Testis (tissue), 3 donors: ENCODE measurements around the gene PDK2. TPM values are rescaled to one million over a fixed set of nuclear protein-coding genes. Genes with fewer than 3 reads are reported as not detected.

ENCODE experiments used
- DNase-seq: peaks from one replicate; pipeline ENCODE4 v3.0.0-alpha.2; 2019
- H3K27ac ChIP-seq, 2 donors: fragments of 200-600 bp; sonication (generic); one replicate each; pipeline ENCODE4 v1.5.1; 2019
- H3K27me3 ChIP-seq: fragments of 200-600 bp; sonication (generic); one replicate; pipeline ENCODE4 v1.5.1; 2019
- H3K36me3 ChIP-seq: fragments of 200-600 bp; sonication (generic); one replicate; pipeline ENCODE4 v1.5.1; 2017; ENCODE audit warnings: low read depth; ENCODE audit errors: missing control alignments
- H3K4me1 ChIP-seq: fragments of 200-600 bp; sonication (generic); one replicate; pipeline ENCODE4 v1.5.1; 2019
- H3K4me3 ChIP-seq, 2 donors: fragments of 200-600 bp; sonication (generic); one replicate each; pipeline ENCODE4 v1.5.1; 2017 to 2019
- H3K9me3 ChIP-seq: fragments of 200-600 bp; sonication (generic); one replicate; pipeline ENCODE4 v1.5.1; 2017
- POLR2A ChIP-seq: fragments of 450-650 bp; IDR thresholded peaks from one replicate; pipeline ENCODE4 v1.6.1; 2017; ENCODE audit warnings: antibody characterized with exemption, mild to moderate bottlenecking, moderate library complexity
- WGBS, 2 donors: methylation state at CpG; one replicate each; pipeline ENCODE4 v1.1.5; 2018; 5-methylcytosine and 5-hydroxymethylcytosine counted together
- intact Hi-C: fragments of 100-400 bp; cut with DNase I; formaldehyde crosslinking; loops from one replicate; pipeline ENCODE4 v1.15.1; 2023; ENCODE audit warnings: low total_unique reads
- polyA plus RNA-seq: library from polyadenylated mRNA; stranded (reverse); fragments of 350-450 nt; fragmentation: Illumina TruSeq; extraction: RNeasy Lipid Tissue Mini Kit (QIAGEN cat#74804); gene quantifications from one replicate; pipeline ENCODE4 v1.2.3, GENCODE V29; 2014; ENCODE audit warnings: low read depth, low replicate concordance; ENCODE audit not compliant: insufficient read depth
- total RNA-seq, 2 donors: library from RNA; depleted of rRNA; stranded (reverse); fragments of >200 nt; gene quantifications; one replicate each; pipeline ENCODE4 v1.2.3, GENCODE V29; 2016
- TF ChIP-seq, protein P1 (sequence below), 3 experiments: fragments of 450-650 bp in 2 of 3; fragments of 200-600 bp in 1 of 3; sonication (generic) in 1 of 3; IDR thresholded peaks; one replicate each; pipeline ENCODE4 v1.5.1; 2016 to 2019; ENCODE audit warnings: antibody characterized with exemption in 3 of 3, mild to moderate bottlenecking in 2 of 3, moderate library complexity in 1 of 3

PDK2 gene
- total and polyA plus RNA-seq, 3 donors from 2014 or later = 50.6 to 62.1 (median 56.4) TPM

DNA sequence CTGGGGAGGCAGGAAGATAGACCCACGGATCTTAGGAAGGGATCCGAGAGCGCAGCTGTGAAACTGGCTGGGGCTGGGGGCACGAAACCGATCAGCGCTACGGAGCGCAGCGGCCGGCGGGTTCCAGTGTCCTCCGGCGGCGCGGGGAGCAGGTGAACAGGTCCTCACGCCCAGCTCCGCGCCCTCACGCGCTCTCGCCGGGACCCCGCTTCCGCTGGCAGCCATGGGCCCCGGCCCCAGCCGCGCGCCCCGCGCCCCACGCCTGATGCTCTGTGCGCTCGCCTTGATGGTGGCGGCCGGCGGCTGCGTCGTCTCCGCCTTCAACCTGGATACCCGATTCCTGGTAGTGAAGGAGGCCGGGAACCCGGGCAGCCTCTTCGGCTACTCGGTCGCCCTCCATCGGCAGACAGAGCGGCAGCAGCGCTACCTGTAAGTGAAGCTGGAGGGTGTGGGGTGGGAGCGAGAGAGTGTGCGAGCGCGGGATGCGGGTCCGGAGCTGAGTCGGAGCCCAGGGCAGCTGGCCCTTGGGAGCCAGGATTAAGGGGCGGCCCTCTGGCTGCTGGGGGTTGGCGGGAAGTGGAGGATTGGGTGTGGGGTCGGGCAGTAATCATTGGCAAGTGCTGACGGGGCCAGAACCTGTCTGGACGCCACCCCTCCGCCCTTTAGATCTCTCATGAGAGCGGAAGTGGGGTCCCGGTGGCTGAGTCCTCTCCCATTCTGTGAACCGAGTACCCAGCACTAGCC is 38.8 kb upstream of the PDK2 start:
- TF ChIP-seq, protein P1, sequence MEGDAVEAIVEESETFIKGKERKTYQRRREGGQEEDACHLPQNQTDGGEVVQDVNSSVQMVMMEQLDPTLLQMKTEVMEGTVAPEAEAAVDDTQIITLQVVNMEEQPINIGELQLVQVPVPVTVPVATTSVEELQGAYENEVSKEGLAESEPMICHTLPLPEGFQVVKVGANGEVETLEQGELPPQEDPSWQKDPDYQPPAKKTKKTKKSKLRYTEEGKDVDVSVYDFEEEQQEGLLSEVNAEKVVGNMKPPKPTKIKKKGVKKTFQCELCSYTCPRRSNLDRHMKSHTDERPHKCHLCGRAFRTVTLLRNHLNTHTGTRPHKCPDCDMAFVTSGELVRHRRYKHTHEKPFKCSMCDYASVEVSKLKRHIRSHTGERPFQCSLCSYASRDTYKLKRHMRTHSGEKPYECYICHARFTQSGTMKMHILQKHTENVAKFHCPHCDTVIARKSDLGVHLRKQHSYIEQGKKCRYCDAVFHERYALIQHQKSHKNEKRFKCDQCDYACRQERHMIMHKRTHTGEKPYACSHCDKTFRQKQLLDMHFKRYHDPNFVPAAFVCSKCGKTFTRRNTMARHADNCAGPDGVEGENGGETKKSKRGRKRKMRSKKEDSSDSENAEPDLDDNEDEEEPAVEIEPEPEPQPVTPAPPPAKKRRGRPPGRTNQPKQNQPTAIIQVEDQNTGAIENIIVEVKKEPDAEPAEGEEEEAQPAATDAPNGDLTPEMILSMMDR (IDR thresholded peaks at IDR 0.05) = peak in 2 of 3 experiments; percentile 5 to 14
- TF ChIP-seq POLR2A = no peak
- no peaks in the 10 kb centered on the region for H3K27me3 ChIP-seq
- H3K4me1 ChIP-seq = peaks cover 53% of the 10 kb centered on the region
- no peaks in the 10 kb centered on the region for H3K36me3 ChIP-seq
- peak; percentile 70 for DNase-seq
- intact Hi-C loops = no loop called here
- no peaks in the 10 kb centered on the region for H3K9me3 ChIP-seq
- H3K27ac ChIP-seq = peak overlapping the region; percentile 71 to 84
- H3K4me3 ChIP-seq = peak overlapping the region; percentile 66 to 78
- WGBS, 2 donors = 1 to 2% methylated on average over 23 to 63 of the region's 64 CpGs

DNA sequence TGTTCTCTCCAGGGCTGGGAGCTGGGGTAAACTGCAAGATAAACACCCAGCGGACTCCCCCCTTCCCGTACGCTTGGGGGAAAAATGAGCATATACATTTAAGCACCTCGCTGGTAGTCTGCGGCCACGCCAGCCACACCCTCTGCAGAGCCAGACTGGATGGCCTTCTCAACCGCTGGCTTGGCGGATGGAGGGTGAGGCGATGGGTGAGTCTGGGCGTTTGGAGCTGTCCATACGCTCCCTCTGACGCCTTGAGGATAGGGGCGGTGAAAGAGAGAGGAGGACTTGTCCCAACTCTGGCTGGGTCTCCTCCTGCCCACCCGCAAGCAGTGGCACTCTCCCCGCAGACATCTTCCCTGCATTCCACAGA is 38.2 kb upstream of the PDK2 start:
- H3K36me3 ChIP-seq = no peaks in the 10 kb centered on the region
- peak overlapping the region; percentile 66 to 78 for H3K4me3 ChIP-seq

DNA sequence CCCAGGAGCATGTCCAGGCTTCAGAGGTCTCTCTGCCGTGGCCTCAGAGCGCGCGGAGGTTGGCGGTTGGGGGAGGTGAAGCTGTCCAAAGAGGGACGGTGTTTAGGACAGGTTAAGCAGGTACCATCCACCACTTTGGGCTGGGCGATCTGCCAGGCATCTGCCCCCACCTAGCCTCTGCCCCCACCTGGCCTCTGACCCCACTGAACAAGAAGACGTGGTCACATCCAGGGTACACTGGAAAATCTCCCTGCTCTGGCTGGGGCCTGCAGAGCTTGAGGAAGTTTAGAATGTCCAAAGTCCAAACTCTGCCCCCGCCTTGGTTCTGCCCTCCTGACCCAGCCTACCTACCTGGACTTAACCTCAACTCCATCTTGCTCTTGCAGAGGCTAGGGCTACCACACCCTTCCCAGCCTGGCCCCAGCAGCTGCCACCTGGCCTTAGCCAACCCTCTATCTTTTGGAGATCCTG is 37.6 kb upstream of the PDK2 start:
- Histone ChIP-seq H3K27me3 (no peaks in the 10 kb centered on the region), H3K9me3 (no peaks in the 10 kb centered on the region), H3K36me3 (no peaks in the 10 kb centered on the region), H3K4me3 (no peak overlapping the region), H3K27ac (no peak overlapping the region), H3K4me1 (peaks cover 59% of the 10 kb centered on the region)
- intact Hi-C loops = no loop called here
- no peak for DNase-seq
- TF ChIP-seq, protein P1 (IDR thresholded peaks at IDR 0.05) = no peak
- no peak for TF ChIP-seq POLR2A
- WGBS, 2 donors = 58 to 74% methylated on average over 7 to 9 of the region's 9 CpGs

More for the DNA sequence above, 38.2 kb upstream of the PDK2 start:
- H3K9me3 ChIP-seq = no peaks in the 10 kb centered on the region
- intact Hi-C loops = no loop called here
- H3K27me3 ChIP-seq = no peaks in the 10 kb centered on the region
- H3K27ac ChIP-seq = peak overlapping the region in 1 of 2 donors; percentile 84
- TF ChIP-seq, protein P1 (IDR thresholded peaks at IDR 0.05) = no peak
- no peak for TF ChIP-seq POLR2A
- DNase-seq = peak; percentile 26
- peaks cover 55% of the 10 kb centered on the region for H3K4me1 ChIP-seq
- 19 to 24% methylated on average over 3 to 15 of the region's 15 CpGs for WGBS, 2 donors

DNA sequence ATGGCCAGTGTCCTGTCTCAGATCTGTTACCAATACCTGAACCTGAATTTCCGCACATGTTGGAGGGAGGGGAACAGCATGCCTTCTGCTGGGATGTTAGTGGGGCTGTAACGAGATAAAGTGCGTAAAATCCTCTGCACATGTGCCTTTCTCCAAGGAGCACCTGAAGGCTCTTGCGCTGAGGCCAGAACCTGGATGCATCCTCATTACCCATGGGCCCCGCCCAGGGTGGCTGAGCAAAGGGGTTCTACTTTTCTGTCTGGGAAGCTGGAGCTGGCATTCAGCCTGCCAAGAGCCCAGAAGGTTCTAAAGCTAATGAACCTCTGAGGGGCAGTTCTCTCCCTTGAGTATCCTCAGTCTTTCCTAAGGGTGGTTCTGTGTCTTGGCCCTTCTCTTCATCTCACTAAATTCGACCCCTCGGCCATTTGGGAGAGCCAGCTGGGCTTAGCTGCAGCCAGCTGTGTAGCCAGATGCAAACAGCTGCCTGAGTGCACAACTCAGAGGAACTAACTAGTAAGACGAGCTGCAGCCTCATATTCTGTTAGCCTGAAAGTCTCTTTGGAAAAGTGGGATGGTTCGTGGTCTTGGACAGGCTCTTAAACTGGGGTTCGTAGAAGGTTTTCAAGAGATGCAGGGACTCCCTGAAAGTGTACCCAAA is 36.7 kb upstream of the PDK2 start:
- no peaks in the 10 kb centered on the region for H3K9me3 ChIP-seq
- no peak overlapping the region for H3K4me3 ChIP-seq
- H3K36me3 ChIP-seq = no peaks in the 10 kb centered on the region
- peaks cover 54% of the 10 kb centered on the region for H3K4me1 ChIP-seq
- no peak overlapping the region for H3K27ac ChIP-seq
- no peak for TF ChIP-seq POLR2A
- TF ChIP-seq, protein P1 (IDR thresholded peaks at IDR 0.05) = no peak
- 72 to 80% methylated on average over 8 to 10 of the region's 10 CpGs for WGBS, 2 donors
- no peaks in the 10 kb centered on the region for H3K27me3 ChIP-seq
- DNase-seq = peak; percentile 54
- intact Hi-C loops = no loop called here
